Body of pancreas (tissue), 4 donors: ENCODE measurements around the gene ITIH5. TPM values are rescaled to one million over a fixed set of nuclear protein-coding genes. Genes with fewer than 3 reads are reported as not detected.

Source experiments
- ATAC-seq: fragments of 150-250 bp; one replicate; pipeline ENCODE4 v1.9.1; 2016
- DNase-seq, 4 donors: peaks; one replicate each; pipeline ENCODE4 v3.0.0-alpha.2; 2019
- H3K27ac ChIP-seq, 4 donors: fragments of 200-600 bp; sonication (generic); 1 replicate in 3 of 4; 2 replicates in 1 of 4; pipeline versions ENCODE4 v1.5.1 to v1.6.1; 2016 to 2019; ENCODE audit warnings: mild to moderate bottlenecking in 1 of 4, mixed read lengths in 1 of 4, moderate library complexity in 1 of 4
- H3K27me3 ChIP-seq, 2 donors: fragments of 200-600 bp; sonication (generic); one replicate each; pipeline ENCODE4 v1.6.0; 2016; ENCODE audit warnings: mild to moderate bottlenecking in 1 of 2
- H3K36me3 ChIP-seq, 2 donors: fragments of 200-600 bp; sonication (generic); replicated peaks in 1 of 2; 2 replicates each; pipeline ENCODE4 v1.5.1; 2016; ENCODE audit warnings: low read depth in 2 of 2; ENCODE audit not compliant: insufficient read depth in 1 of 2
- H3K4me1 ChIP-seq: fragments of 200-600 bp; sonication (generic); one replicate; pipeline ENCODE4 v1.6.0; 2016
- H3K4me3 ChIP-seq, 2 donors: fragments of 200-600 bp; sonication (generic); 1 replicate in 1 of 2; 2 replicates in 1 of 2; pipeline ENCODE4 v1.5.1; 2016 to 2019
- H3K9me3 ChIP-seq, 3 donors: fragments of 200-600 bp; sonication (generic); 1 replicate in 2 of 3; 2 replicates in 1 of 3; pipeline ENCODE4 v1.5.1; 2016
- POLR2A ChIP-seq, 3 donors: fragments of 450-650 bp; IDR thresholded peaks; one replicate each; pipeline ENCODE4 v1.6.1; 2016; ENCODE audit warnings: antibody characterized with exemption in 3 of 3, mild to moderate bottlenecking in 2 of 3
- WGBS, 2 donors: methylation state at CpG; one replicate each; pipeline ENCODE4 v1.1.5; 2017; 5-methylcytosine and 5-hydroxymethylcytosine counted together
- intact Hi-C: fragments of 100-400 bp; cut with DNase I; formaldehyde crosslinking; loops from one replicate; pipeline ENCODE4 v1.15.1; 2023
- total RNA-seq, 2 donors: library from RNA; depleted of rRNA; stranded (reverse); fragments of >200 nt; gene quantifications; one replicate each; pipeline ENCODE4 v1.1.0, GENCODE V29; 2016
- TF ChIP-seq, protein P1 (sequence below), 7 experiments: fragments of 450-650 bp in 4 of 7; fragments of 200-600 bp in 3 of 7; sonication (generic) in 3 of 7; IDR thresholded peaks; one replicate each; pipeline ENCODE4 v1.5.1; 2016 to 2019; ENCODE audit warnings: antibody characterized with exemption in 7 of 7

The ITIH5 gene
- total RNA-seq, 2 donors from 2014 or later: 8.6 to 9.9 TPM

DNA sequence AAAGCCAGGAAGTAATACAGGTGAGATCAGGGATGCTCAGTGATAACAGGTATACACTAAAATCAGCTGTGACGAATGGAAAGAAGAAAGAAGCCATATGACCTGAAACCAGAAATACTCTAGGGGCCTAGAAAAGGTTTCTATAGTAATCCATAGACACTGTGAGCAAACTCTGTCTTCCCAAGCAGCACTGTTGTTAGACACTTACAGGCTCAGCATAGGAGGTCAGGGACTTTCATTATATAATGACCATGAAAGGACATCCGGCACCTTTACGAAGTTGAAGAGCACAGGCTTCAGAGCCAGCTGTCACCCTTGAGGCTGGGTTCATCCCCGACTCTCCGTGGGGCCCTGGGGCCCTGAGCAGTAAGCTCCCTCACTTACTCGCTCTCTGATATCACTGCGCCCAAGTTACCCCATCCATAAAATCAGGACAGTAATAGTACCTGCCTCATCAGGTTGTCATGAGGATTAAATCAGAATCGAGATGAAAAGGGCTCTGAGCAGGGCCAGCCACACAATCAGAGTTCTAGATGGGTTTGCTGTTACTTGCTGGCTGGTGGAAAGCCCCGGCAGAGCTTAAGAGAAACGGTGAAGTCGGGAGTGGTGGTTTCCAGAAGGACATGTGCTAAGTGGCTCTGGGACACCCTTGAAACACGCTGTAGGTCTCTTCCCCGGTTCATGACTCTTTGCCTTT is 79.5 kb downstream of the ITIH5 start:
- TF ChIP-seq, protein P1, sequence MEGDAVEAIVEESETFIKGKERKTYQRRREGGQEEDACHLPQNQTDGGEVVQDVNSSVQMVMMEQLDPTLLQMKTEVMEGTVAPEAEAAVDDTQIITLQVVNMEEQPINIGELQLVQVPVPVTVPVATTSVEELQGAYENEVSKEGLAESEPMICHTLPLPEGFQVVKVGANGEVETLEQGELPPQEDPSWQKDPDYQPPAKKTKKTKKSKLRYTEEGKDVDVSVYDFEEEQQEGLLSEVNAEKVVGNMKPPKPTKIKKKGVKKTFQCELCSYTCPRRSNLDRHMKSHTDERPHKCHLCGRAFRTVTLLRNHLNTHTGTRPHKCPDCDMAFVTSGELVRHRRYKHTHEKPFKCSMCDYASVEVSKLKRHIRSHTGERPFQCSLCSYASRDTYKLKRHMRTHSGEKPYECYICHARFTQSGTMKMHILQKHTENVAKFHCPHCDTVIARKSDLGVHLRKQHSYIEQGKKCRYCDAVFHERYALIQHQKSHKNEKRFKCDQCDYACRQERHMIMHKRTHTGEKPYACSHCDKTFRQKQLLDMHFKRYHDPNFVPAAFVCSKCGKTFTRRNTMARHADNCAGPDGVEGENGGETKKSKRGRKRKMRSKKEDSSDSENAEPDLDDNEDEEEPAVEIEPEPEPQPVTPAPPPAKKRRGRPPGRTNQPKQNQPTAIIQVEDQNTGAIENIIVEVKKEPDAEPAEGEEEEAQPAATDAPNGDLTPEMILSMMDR (IDR thresholded peaks at IDR 0.05): no peak
- TF ChIP-seq POLR2A (IDR thresholded peaks at IDR 0.05): no peak
- Histone ChIP-seq H3K4me1 (no peaks in the 10 kb centered on the region), H3K27me3 (no peaks in the 10 kb centered on the region), H3K36me3 (no peaks in the 10 kb centered on the region), H3K27ac (no peak overlapping the region), H3K4me3 (no peak overlapping the region), H3K9me3 (no peaks in the 10 kb centered on the region)
- intact Hi-C loops: no loop called here
- no peak for ATAC-seq
- WGBS, 2 donors: 70 to 74% methylated on average over 13 of the region's 13 CpGs
- DNase-seq: no peak

DNA sequence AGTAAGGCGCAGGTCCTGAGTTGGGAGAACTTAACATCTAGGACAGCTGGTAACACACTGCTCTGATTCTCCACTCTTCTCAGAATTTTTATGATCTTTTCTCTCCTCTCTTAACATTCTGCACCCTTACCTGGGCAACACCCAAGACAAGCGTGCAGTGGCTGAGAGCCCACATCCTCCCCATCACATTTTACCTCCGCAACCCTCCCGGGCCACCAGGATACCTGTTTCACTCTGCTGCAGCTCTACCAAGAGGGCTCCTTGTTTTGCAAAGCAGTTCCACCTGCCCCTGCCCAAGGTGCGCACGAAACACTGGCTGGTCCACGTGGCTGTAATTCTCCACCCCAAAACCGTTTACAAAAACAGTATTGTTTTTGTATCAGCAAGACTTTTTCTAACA is 81.5 kb downstream of the ITIH5 start:
- no peak for TF ChIP-seq POLR2A (IDR thresholded peaks at IDR 0.05)
- TF ChIP-seq, protein P1 (IDR thresholded peaks at IDR 0.05): no peak
- ATAC-seq: no peak
- Histone ChIP-seq H3K4me1 (no peaks in the 10 kb centered on the region), H3K27ac (no peak overlapping the region), H3K9me3 (no peaks in the 10 kb centered on the region), H3K27me3 (no peaks in the 10 kb centered on the region), H3K36me3 (no peaks in the 10 kb centered on the region), H3K4me3 (no peak overlapping the region)
- DNase-seq: no peak
- WGBS, 2 donors: 69% methylated on average over 8 of the region's 8 CpGs
- intact Hi-C loops: no loop called here

DNA sequence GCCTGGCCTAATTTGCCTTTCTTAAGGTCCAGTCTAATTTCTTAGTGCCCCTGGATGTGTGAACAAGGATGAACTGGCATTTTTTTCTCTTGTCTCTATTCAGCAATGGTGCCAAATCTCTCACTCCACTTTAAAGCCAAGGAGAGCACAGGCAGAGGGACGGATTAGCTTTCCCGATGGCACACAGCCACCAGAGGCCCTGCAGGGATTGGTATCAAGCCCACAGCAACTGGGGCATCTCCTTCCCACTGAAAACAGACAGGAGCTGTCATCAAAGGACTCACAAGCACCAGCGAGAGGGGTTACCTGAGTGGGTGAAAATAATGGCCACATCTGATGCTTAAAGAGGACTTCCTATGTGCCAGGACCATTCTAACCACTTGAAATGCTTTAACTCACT is 83.1 kb downstream of the ITIH5 start:
- WGBS, 2 donors: 70 to 89% methylated on average over 3 of the region's 3 CpGs
- TF ChIP-seq, protein P1 (IDR thresholded peaks at IDR 0.05): no peak
- no peak for TF ChIP-seq POLR2A (IDR thresholded peaks at IDR 0.05)

DNA sequence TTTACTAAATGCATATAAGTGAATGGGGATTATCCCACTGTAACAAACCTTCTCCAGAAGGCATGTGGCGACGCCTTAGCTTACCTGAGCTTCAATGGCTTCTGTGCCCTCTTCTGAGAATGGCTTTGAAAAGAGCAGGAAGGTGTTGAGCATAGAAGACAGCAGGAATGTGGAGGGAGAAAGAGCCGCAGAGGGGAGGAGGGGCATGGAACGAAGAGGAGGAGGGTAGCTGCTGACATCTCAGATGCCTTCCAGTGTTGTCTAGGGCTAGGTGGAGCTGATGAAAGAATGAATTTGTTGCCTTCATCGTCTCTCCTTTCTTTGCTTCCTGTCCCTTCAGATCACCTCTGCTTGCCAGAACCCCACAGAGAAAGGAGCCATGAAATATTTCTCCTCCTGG is 86.2 kb downstream of the ITIH5 start:
- no peak overlapping the region for H3K27ac ChIP-seq
- TF ChIP-seq, protein P1 (IDR thresholded peaks at IDR 0.05): no peak
- TF ChIP-seq POLR2A (IDR thresholded peaks at IDR 0.05): no peak
- H3K27me3 ChIP-seq: no peaks in the 10 kb centered on the region
- H3K4me1 ChIP-seq: no peaks in the 10 kb centered on the region
- DNase-seq (no peak), ATAC-seq (no peak)
- H3K4me3 ChIP-seq: no peak overlapping the region
- intact Hi-C loops: no loop called here
- 63 to 64% methylated on average over 5 of the region's 5 CpGs for WGBS, 2 donors
- H3K9me3 ChIP-seq: no peaks in the 10 kb centered on the region
- H3K36me3 ChIP-seq: no peaks in the 10 kb centered on the region

More for the DNA sequence above, 83.1 kb downstream of the ITIH5 start:
- Histone ChIP-seq H3K9me3 (no peaks in the 10 kb centered on the region), H3K27ac (no peak overlapping the region), H3K36me3 (no peaks in the 10 kb centered on the region), H3K4me3 (no peak overlapping the region), H3K27me3 (no peaks in the 10 kb centered on the region), H3K4me1 (no peaks in the 10 kb centered on the region)
- no peak for ATAC-seq
- no peak for DNase-seq
- intact Hi-C loops: no loop called here

DNA sequence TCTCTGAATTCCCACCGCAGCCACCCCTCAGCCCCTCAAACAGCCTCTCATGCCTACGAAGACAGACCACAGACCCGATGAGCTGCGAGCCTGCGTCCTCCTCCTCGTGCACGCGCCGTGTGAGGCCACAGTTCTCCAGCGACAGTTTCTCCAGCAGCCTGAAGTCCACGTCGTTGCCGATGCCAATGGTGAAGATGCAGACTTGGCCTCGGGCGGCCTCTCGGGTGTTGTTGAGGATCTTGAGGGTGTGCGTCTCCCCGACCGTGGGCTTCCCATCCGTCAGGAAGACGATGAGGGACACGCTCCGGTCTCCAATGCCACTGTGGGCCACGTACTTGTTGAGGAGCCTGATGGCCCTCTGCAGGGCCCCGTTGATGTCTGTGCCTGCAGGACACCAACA is 87.1 kb downstream of the ITIH5 start:
- intact Hi-C loops: no loop called here
- TF ChIP-seq, protein P1 (IDR thresholded peaks at IDR 0.05): no peak
- TF ChIP-seq POLR2A (IDR thresholded peaks at IDR 0.05): no peak
- WGBS, 2 donors: 81 to 85% methylated on average over 14 to 25 of the region's 25 CpGs
- no peaks in the 10 kb centered on the region for H3K27me3 ChIP-seq
- DNase-seq: no peak
- no peaks in the 10 kb centered on the region for H3K4me1 ChIP-seq
- H3K9me3 ChIP-seq: no peaks in the 10 kb centered on the region
- no peak for ATAC-seq
- no peaks in the 10 kb centered on the region for H3K36me3 ChIP-seq
- H3K27ac ChIP-seq: no peak overlapping the region
- no peak overlapping the region for H3K4me3 ChIP-seq
